Stimulated activated CD8-positive, alpha-beta memory T cell treated with anti-CD3 and anti-CD28 coated beads, Interleukin-7, amount 100 ng/mL, for 1 hour (primary cell): Measurements from ENCODE around the gene PRKCH.

Source experiments
- DNase-seq, 2 donors: peaks; one replicate each; pipeline ENCODE4 v3.0.0-alpha.2; 2020; ENCODE audit warnings: low read depth in 2 of 2

PRKCH gene

GRCh38 chr14:61472011-61472672 is 150.8 kb downstream of the PRKCH start:
- no peak for DNase-seq

- DNase-seq = peak in 1 of 2 donors; percentile 25
Observed at GRCh38 chr14:61472801-61473376, 151.5 kb downstream of the PRKCH start.

GRCh38 chr14:61474015-61474414 is 152.6 kb downstream of the PRKCH start:
- DNase-seq = no peak

DNA sequence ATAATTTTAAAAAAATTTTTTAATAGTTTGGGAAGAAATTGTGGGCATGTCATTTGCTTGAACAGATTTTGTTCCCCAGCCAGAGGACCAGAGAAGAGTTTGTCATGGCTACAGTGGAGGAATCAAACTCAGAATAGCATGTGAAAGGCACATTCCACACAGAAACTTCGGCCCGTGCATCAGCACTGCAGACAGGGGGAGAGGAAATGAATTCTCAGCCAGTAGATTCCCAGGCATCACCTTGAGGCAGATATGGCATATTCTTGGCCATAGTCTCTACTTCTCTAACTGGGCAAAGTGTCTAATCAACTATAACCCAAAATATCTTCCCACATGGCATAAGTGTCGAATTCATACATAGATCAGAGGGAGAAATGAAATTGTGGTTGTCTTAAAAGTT is 153.3 kb downstream of the PRKCH start:
- no peak for DNase-seq

- no peak for DNase-seq
Observed at GRCh38 chr14:61475316-61475715, 153.9 kb downstream of the PRKCH start.

GRCh38 chr14:61476105-61476753 is 154.8 kb downstream of the PRKCH start:
- DNase-seq = no peak

- DNase-seq = peak in 1 of 2 donors; percentile 32
Observed at GRCh38 chr14:61476754-61477410, 155.5 kb downstream of the PRKCH start.

GRCh38 chr14:61477712-61478462 is 156.5 kb downstream of the PRKCH start:
- no peak for DNase-seq

- no peak for DNase-seq
Observed at GRCh38 chr14:61478971-61479473, 157.6 kb downstream of the PRKCH start.

DNA sequence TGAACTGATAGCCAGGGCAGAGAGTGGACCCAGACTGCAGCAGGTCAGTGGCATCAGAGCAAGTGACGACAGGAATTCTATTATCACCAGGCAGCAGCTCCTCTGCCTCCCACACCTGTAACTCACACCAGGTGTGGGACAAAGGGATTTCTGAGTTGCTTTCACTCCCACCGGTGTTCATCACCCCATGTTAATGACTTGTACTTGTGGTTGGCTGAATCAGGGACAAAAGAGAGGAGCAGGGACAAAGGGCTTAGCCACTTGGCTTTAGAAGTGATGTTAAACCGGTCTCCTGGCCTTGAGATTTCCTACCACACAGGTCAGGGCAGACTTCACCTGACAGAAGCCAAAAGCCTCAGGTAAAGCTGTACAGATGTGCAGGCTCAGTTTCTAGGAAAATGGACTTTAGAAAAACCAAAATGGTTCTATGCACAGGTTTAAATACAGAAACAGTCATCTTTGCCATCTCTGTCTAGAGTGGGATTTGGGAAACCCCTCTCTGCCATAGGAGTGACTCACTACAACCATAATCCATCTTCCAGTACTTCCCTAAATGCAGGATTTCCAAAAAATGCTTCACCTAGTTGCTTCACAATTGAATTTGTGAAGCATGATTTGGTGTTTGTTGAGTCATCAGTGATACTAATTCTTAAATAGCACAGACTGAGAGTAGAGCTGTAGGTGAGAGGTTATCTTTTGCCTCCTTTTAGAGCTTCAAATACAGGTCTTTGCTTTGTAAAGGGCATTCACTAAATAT is 158.5 kb downstream of the PRKCH start:
- DNase-seq = no peak

DNA sequence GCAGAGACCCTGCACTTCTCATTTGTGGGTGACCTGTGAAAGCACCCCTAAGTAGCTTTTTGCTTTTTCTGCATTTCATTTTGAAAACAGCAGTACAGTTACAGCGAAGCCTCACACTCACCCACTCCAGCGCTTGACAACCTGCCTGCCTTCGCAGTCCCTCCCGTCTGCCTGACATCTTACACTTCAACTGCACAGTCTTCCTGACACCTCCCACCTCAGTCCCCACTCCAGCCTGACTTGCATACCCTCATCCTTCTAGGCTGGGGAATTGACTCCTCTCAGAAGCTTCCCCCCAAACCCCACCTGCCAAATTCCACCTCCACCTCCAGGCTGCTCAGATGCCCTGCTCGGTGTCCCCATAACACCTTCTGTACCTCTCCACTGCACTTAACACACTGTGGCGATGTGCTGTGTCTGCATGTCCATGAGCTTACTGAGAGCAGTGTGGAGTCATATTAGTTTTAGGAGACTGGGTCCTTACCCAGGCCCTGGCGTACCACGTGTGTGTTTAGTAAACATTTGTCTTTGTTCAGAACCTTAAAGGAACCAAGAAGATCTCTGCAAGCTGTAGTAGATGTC is 159.4 kb downstream of the PRKCH start:
- no peak for DNase-seq

DNA sequence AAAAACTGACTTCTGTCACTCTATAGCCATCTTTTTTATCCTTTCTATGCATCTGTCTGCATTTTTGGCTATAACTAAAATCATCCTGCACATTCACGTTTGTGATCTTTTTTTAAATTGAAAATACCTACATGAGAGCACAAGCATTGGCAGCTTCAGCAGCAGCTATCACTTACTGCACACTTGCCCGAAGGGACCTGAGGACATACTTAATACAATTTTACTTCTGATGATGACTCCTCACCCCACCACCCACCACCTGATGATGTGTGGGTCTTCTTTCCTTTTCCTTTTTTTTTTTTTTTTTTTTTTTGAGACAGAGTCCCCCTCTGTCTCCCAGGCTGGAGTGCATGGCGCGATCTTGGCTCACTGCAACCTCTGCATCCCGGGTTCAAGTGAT is 160.3 kb downstream of the PRKCH start:
- no peak for DNase-seq

DNA sequence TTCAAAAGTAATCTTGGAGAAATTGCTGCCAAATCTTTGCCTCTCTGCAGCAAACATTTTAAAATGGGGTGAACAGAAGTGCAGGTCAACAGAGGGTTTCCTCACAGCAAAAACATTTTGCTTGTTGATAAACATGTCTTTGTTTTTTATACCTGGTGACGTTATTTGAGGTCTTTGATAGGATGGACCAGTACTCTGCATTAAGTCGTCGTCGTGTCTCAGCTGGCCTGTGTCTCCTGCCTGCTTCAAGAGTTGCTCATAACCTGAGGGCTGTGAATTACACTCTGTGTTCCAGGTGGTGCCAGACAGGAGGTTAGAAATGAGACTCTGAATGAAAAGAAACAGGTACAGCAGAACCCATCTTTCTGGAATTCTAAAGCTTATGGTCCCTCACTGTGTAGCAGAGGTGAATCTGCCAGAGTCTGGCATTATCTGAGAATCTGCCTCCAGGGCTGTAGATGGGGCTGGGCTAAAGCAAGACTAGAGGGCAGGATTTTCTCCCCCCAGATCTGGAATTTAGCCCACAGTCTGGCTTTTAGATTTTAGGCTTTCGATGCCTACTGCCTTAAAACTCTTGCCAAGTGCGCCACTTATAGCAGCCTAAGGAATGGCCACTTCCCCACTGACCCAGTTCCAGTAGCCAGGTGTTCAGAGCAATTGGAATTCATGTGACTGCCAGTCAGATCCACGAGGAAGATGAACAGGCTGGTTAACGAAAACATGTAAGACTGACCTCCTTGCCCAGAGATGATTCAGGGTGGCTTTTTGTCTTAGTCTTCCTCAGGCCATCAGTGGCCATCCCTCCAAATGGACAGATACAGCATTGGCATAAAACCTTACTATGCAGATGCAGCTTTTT is 161.2 kb downstream of the PRKCH start:
- no peak for DNase-seq

- DNase-seq = no peak
Observed at GRCh38 chr14:61483476-61483875, 162.1 kb downstream of the PRKCH start.

GRCh38 chr14:61484031-61484430 is 162.7 kb downstream of the PRKCH start:
- no peak for DNase-seq

GRCh38 chr14:61484826-61485584 is 163.6 kb downstream of the PRKCH start:
- no peak for DNase-seq

GRCh38 chr14:61485661-61486060 is 164.3 kb downstream of the PRKCH start:
- DNase-seq = no peak

DNA sequence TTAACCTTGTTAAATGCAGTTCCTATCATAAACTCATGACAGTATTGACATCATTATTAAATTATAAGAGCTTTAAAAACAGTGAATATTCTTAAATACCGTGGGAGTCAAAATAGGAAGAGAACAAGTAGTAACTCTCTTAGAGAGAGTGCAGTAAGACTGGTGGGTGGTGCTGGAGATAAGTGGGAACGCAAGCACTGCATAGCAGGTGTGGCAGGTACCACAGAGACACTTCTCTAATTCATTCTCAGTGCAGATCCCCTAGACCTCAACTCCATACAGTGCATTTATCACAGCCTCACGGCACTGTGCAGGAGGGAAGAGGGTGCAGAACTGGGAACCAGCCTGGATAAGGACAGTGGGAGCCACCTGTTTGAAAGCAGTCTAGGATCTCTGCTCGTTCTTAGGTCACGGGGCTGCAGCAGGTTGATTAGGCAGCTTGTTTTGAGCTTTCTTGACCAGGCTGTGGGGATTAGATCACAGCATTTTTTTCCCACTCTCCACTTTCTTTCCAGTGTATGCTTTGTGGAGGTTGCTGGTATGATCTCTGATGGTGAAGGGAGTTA is 165.6 kb downstream of the PRKCH start:
- no peak for DNase-seq
